ENCODE results near the gene SHMT2.
"Not testable (repeated sequence)": the region's sequence is repeated elsewhere in the genome, so short reads cannot be mapped to it uniquely, and the experiment has no call there.

Gene SHMT2

GRCh38 chr12:57280211-57281062 is 50.9 kb downstream of the SHMT2 start:
- no peak for TF ChIP-seq CTCF (IDR thresholded peaks at IDR 0.05)
- Histone ChIP-seq H3K27me3 (no peaks in the 10 kb centered on the region), H3K4me1 (ENCODE audit: control insufficient read depth in 1 of 2, insufficient read depth in 1 of 2, low read depth in 1 of 2, low read length in 1 of 2) (no peaks in the 10 kb centered on the region), H3K27ac (no peak overlapping the region), H3K36me3 (peaks cover 94% of the 10 kb centered on the region), H3K4me3 (ENCODE audit: low read depth in 1 of 2, low read length in 1 of 2) (no peak overlapping the region), H3K9me3 (no peaks in the 10 kb centered on the region)

DNA sequence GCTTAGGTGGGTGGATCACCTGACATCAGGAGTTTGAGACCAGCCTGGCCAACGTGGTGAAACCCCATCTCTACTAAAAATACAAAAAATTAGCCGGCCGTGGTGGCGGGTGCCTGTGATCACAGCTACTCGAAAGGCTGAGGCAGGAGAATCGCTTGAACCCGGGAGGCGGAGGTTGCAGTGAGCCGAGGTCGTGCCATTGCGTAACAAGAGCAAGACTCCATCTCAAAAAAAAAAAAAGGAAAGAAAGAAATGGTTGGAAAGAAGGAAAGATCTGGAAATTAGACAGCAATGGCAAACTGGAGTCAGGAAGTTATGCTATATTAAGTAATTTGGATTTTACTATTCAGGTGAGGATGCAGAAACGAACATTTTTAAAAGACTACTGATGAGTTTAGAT is 52.6 kb downstream of the SHMT2 start:
- not testable (repeated sequence) for H3K27ac ChIP-seq; H3K9me3 ChIP-seq; H3K27me3 ChIP-seq; H3K4me3 ChIP-seq (ENCODE audit: low read depth in 1 of 2, low read length in 1 of 2); H3K4me1 ChIP-seq (ENCODE audit: control insufficient read depth in 1 of 2, insufficient read depth in 1 of 2, low read depth in 1 of 2, low read length in 1 of 2)
- H3K36me3 ChIP-seq, result peaks cover 96% of the 10 kb centered on the region
